GM18868 (cell line): ENCODE data around the gene RBBP4.
"Not testable (repeated sequence)": the region's sequence is repeated elsewhere in the genome, so short reads cannot be mapped to it uniquely, and the experiment has no call there.

Source experiments
- ATAC-seq: cut with Tn5 transposase; IDR thresholded peaks from one replicate; pipeline ENCODE4 v1.9.1; 2021; ENCODE audit warnings: mild to moderate bottlenecking, moderate library complexity; ENCODE audit not compliant: unreplicated experiment

Gene RBBP4

DNA sequence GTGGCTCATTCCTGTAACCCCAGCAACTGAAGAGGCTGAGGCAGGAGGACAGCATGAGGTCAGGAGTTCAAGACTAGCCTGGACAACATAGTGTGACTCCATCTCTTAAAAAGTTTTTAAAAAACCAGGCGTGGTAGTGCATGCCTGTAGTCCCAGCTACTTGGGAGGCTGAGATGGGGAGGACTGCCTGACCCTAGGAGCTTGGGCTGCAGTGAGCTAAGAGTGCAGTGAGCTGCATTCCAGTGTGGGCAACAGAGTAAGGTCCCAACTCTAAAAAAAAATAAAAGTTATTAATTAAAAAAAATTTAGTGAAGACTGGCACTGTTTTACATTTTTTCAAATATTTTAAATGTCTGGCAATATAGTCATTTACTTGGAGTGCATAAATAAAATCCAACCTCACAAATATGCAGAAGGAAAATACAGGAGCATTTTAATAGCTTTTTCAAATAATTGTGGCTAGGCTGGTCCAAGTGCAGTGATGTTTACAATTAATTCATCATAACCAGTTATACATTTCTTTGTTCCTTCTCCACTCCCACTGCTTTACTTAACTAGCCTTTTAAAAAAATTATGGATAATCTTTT, 11.4 kb upstream of the RBBP4 start:
- ATAC-seq, result no peak

- not testable (repeated sequence) for ATAC-seq
Measured at GRCh38 chr1:32642292-32642827, 8.6 kb upstream of the RBBP4 start.

DNA sequence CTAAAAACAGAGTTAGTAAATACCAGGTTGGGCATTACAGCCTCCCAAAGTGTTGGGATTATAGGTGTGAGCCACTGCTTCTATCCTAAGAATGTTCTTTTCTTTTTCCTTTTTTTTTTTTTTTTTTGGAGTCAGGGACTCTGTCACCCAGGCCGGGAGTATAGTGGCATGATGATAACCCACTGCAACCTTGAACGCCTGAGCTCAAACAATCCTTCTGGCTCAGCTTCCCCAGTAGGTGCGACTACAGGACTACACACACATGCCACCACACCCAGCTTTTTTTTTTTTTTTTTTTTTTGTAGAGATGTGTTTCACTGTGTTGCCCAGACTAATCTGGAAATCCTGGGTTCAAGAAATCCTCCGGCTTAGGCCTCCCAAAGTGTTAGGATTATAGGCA, 6.6 kb upstream of the RBBP4 start:
- ATAC-seq, result no peak

DNA sequence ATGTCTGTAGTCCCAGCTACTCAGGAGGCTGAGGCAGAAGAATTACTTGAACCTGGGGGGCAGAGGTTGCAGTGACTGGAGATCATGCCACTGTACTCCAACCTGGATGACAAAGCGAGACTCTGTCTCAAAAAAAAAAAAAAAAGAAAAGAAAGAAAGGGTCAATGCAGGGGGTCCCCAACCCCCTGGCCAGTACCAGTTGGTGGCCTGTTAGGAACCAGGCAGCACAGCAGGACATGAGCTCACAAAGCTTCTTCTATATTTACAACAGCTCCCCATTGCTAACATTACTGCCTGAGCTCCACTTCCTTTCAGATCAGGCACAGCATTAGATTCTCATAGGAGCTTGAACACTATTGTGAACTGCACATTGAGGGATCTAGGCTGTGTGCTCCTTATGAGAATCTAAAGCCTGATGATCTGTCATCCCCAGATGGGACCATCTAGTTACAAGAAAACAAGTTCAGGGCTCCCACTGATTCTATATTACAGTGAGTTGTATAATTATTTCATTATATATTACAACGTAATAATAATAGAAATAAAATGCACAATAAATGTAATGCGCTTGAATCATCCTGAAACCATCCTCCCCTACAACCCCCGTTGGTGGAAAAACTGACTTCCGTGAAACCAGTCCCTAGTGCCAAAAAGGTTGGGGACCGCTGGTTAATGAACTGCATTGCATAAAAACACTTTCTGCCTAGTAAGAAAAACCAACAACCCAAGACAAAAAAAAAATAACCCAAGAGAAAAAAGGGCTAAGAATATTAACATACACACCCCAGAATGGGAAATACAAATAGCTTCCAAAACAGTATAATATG, 3.5 kb upstream of the RBBP4 start:
- no peak for ATAC-seq

DNA sequence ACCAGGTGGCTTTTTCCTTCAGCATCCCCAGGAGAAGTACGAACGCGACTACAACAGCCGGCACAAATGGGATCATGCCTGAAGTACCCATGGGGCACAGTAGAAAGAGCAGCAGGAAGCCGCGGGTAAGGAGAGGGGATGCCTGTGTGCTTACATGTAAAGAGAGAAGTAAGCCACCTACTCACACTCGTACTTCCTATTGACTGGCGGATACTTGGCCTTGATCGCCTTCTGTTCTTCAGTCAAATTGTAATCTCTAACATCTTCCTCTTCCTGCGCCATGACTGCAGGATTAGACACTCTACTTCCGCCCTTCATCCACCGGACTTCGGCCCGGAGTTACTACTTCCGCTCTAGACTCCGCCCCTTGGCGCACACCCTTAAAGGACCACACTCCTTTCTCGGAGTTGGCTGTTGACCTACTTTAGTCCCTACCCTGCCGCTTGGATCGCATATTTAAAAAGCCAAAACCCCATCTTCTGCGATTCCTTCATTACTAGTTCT, 708 bp upstream of the RBBP4 start, which contains the start of gene ZBTB8OS:
Gene ZBTB8OS (minus strand): TSS at position 303 of the 504 bp plus-strand sequence. CDS start 21 bp downstream, at position 282.
- ATAC-seq, result peak; percentile 69

GRCh38 chr1:32651461-32652073, 559 bp downstream of the RBBP4 start:
- ATAC-seq, result no peak

DNA sequence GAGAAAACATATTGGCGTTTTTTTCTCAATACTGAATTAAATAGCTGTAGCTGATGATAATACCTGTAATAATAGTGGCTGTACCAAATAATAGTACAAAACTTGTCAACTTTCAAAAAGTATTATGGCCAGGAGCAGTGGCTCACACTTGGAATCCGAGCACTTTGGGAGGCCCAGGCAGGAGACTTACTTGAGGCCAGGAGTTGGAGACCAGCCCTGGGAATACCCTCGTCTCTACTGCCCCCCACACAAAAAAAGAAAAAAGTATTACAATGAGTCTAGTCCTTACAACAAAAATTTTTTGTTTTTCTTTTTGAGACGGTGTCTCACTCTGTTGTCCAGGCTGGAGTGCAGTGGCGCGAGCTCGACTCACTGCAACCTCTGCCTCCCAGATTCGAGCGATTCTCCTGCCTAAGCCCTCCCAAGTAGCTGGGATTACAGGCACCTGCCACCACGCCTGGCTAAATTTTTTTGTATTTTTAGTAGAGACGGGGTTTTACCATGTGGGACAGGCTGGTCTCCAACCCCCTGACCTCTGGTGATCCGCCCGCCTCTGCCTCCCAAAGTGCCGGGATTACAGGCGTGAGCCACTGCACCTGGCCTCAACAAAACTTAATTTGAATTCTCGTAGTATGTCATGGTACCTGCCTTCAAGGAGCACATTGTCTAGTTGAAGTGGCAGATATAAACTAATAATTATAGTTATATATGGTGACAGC, 1.4 kb downstream of the RBBP4 start:
- no peak for ATAC-seq

DNA sequence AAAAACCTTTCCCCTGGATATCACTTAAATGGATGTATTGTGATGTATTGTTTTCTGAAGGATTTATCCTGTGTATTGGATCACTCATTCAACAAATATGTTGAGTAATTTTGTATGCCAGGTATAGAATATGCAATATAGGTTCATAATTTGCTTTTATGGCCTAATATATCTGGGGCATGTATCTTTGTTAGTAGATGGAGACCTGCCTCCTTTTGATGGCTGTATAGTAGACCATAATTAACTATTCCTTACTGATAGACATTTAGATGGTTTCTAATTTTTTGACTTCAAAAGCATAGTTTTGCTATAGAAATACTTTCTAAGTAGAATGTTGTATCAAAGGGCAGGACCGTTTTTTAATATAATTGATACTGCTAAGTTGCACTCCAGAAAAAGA, 8.6 kb downstream of the RBBP4 start:
- ATAC-seq, result no peak

DNA sequence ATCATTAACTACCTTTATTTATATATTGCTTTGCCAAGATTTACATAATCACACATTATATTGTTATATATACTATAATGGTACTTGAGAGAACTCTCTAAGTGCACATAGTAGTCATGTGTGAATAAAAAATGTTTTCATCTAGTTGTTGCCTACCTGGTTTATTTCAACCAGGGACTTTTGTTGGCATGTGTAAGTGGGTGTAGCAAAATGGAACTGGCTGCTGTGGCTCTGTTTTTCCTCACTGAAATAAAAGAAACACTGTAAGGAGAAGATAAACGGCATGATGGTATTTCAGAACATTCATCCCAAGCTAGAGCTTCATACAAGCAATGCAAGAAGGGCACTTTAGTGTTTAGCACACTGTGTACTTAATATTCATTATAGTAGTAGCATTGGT, 14.9 kb downstream of the RBBP4 start:
- ATAC-seq, result no peak

- ATAC-seq, result no peak
Measured at GRCh38 chr1:32666901-32667566, 16.0 kb downstream of the RBBP4 start.

- not testable (repeated sequence) for ATAC-seq
Measured at GRCh38 chr1:32668716-32669115, 17.7 kb downstream of the RBBP4 start.

GRCh38 chr1:32676945-32677344, 25.9 kb downstream of the RBBP4 start:
- no peak for ATAC-seq

GRCh38 chr1:32679993-32680392, 29.0 kb downstream of the RBBP4 start:
- not testable (repeated sequence) for ATAC-seq

DNA sequence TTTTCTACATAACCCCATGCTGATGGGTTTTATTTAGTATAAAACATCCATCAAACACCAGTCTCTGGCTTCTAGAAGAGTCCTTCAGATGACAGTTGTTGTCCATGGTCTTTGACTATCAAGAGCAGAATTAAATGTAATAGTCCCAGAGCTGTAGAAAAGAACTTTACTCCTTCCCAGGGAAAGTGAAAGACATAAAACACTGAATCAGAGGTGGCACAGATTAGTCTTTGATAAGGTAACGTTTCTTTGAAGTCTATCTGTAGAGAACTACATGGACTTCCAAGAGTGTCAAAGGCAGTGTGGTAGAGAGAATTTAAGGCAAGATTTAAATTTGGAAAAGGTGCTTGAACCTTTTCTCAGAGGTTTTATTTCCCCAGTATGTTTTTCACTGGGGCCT, 29.6 kb downstream of the RBBP4 start:
- no peak for ATAC-seq

DNA sequence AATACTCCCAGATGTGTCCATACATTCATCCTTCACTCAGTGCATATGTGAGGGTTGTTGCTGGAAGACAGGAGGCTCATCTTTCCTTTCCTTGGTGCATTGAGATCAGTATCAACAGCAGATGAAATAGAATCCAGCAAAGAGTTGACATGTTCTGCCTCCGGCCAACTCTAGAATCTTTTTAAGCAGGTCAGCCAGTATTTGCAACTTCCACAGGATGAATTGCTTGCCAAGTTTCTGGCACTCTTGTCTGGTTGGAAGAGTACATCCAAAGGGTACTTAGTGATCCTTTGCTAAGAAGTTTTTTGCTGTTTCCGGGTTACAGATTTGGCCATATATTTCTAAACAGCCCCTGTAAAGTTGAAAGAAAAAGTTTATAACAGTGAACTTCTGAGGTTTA, 30.5 kb downstream of the RBBP4 start:
- no peak for ATAC-seq

- ATAC-seq, result no peak
Measured at GRCh38 chr1:32681999-32682398, 31.0 kb downstream of the RBBP4 start.

DNA sequence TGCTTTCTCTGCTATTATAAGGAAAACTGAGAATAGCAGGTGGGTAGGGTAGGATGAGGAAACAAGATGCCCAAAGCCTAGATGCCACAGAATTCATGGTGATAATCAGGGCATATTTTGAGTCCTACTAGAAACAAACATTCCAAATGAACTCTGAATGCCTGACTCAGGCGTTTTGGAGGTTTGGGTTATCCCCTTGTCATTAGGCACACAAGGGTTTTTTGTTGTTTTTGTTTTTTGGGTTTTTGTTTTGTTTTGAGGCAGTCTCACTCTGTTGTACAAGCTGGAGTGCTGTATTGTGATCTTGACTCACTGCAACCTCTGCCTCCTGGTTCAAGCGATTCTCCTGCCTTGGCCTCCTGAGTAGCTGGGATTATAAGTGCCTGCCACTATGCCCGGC, 32.4 kb downstream of the RBBP4 start:
- no peak for ATAC-seq

GRCh38 chr1:32684167-32684811, 33.3 kb downstream of the RBBP4 start:
- no peak for ATAC-seq

DNA sequence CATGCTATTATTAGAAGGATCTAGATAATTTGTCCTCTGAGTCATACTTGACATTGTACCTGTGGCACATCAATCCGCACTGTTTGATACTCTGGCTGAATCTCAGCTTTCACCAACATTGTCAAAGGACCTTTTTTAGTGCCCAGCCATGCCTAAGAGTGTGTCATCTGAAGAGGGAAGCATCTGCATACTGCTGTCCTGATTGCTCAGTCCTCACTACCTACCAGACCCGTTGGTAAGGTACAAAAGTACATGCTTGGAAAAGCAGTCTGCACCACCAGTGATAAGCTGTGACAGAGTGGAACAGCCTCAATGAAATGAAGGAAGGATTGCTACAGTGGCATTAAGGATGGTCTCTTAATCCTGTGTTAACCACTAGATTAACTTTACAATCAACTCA, 34.5 kb downstream of the RBBP4 start:
- ATAC-seq, result no peak

DNA sequence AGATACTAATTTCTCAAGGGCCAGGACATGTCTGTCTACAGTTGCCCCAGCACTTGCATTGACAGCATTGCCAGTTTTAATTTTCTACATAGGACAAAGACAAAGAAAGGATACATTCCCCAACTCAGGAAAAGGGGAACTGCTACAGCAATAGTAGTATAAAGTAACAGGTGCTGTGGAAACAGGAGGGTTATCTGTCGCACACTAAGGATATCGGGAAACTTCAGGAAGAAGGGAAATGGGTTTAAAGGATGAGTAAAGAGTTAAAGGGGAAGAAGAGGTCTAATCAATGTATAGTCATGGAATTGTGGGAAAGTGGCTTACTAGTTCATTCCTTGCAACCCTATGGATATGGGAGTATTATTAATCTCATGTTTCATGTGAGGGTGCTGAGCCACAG, 35.4 kb downstream of the RBBP4 start:
- no peak for ATAC-seq
